ENCODE results near the gene AKR1B15. TPM values are rescaled to one million over a fixed set of nuclear protein-coding genes. Genes with fewer than 3 reads are reported as not detected.

The AKR1B15 gene
- total RNA-seq, 1 donor from 2014 or later = not detected

GRCh38 chr7:134618756-134619530 lies 70.0 kb downstream of the AKR1B15 start:
- no peaks in the 10 kb centered on the region for H3K9me3 ChIP-seq
- no peak for ATAC-seq
- intact Hi-C loops (cut with DNase I) = no loop called here

DNA sequence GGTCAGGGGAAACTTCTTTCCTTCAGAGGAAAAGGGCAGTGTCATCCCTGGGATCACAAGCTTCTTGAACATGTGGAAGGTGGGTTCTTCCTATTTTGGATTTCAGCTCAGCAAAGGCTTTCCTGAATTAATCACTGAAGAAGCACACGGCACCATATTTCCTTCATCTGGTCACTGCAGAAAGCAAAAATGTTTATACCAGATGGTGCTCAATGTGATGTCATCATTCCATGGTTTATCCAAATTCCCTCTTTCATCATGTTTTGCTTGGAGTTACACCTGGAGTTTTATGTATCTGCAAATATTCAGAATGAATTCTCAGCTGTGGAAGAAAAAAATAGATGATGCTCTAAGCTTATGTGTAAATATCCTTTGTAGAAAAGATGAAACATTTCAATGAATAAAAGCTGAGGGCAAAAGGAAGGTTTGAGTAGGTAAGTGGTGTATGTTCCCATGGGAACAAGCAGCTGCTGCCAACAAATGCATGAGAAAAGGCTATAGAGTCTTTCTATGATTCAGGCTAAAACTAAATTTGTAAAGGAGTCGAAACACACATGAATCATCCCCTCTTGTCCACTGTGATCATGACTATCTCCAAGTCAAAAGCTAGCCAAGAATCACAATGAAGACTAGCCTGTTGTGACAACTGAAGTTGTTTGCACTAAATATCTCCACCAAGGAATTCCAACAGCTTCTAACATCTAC lies 70.9 kb downstream of the AKR1B15 start:
- Histone ChIP-seq H3K27ac (no peak overlapping the region), H3K9me3 (no peaks in the 10 kb centered on the region), H3K27me3 (no peaks in the 10 kb centered on the region), H3K4me1 (no peaks in the 10 kb centered on the region), H3K4me3 (no peak overlapping the region), H3K36me3 (no peaks in the 10 kb centered on the region)
- intact Hi-C loops (cut with DNase I) = no loop called here
- TF ChIP-seq, protein P1, sequence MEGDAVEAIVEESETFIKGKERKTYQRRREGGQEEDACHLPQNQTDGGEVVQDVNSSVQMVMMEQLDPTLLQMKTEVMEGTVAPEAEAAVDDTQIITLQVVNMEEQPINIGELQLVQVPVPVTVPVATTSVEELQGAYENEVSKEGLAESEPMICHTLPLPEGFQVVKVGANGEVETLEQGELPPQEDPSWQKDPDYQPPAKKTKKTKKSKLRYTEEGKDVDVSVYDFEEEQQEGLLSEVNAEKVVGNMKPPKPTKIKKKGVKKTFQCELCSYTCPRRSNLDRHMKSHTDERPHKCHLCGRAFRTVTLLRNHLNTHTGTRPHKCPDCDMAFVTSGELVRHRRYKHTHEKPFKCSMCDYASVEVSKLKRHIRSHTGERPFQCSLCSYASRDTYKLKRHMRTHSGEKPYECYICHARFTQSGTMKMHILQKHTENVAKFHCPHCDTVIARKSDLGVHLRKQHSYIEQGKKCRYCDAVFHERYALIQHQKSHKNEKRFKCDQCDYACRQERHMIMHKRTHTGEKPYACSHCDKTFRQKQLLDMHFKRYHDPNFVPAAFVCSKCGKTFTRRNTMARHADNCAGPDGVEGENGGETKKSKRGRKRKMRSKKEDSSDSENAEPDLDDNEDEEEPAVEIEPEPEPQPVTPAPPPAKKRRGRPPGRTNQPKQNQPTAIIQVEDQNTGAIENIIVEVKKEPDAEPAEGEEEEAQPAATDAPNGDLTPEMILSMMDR (IDR thresholded peaks at IDR 0.05) = no peak
- ATAC-seq (no peak), DNase-seq (no peak)

More at GRCh38 chr7:134618756-134619530, 70.0 kb downstream of the AKR1B15 start:
- no peak overlapping the region for H3K27ac ChIP-seq
- H3K4me3 ChIP-seq = no peak overlapping the region
- H3K27me3 ChIP-seq = no peaks in the 10 kb centered on the region
- no peaks in the 10 kb centered on the region for H3K36me3 ChIP-seq
- no peak for DNase-seq
- TF ChIP-seq, protein P1 (IDR thresholded peaks at IDR 0.05) = no peak
- H3K4me1 ChIP-seq = no peaks in the 10 kb centered on the region

- Histone ChIP-seq H3K27me3 (peaks cover 11% of the 10 kb centered on the region), H3K4me1 (no peaks in the 10 kb centered on the region), H3K36me3 (no peaks in the 10 kb centered on the region), H3K4me3 (no peak overlapping the region), H3K9me3 (no peaks in the 10 kb centered on the region), H3K27ac (no peak overlapping the region)
- ATAC-seq = no peak
- intact Hi-C loops (cut with DNase I) = no loop called here
- DNase-seq = no peak
- TF ChIP-seq, protein P1 (IDR thresholded peaks at IDR 0.05) = no peak
These were observed 73.5 kb downstream of the AKR1B15 start for GRCh38 chr7:134622303-134622995.

DNA sequence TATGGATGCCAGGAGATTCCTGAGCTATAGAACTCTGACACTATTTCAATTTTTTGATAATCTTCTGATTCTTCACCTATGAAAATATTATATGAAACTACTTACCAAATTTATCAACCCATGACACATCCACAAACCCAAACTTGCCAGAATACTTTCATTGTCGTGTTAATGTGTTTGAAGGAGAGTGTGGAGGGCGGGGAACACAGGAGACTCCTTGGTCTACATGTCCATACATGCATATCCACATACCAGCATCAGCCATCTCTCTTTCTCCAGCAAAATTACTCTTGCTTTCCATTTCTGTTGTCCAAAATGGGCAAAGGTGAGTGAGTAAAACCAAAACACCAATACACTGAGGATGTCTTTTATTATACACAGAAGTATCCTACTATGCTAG lies 74.3 kb downstream of the AKR1B15 start:
- H3K27me3 ChIP-seq = peaks cover 11% of the 10 kb centered on the region
- no peak overlapping the region for H3K27ac ChIP-seq
- TF ChIP-seq, protein P1 (IDR thresholded peaks at IDR 0.05) = no peak
- ATAC-seq (no peak), DNase-seq (no peak)
- H3K4me3 ChIP-seq = no peak overlapping the region
- no peaks in the 10 kb centered on the region for H3K9me3 ChIP-seq
- H3K4me1 ChIP-seq = no peaks in the 10 kb centered on the region
- H3K36me3 ChIP-seq = no peaks in the 10 kb centered on the region
- intact Hi-C loops (cut with DNase I) = no loop called here

GRCh38 chr7:134625550-134625949 lies 76.6 kb downstream of the AKR1B15 start:
- H3K4me1 ChIP-seq = no peaks in the 10 kb centered on the region
- H3K27ac ChIP-seq = no peak overlapping the region
- no peak for DNase-seq
- H3K27me3 ChIP-seq = peaks cover 11% of the 10 kb centered on the region
- ATAC-seq = no peak
- no peaks in the 10 kb centered on the region for H3K9me3 ChIP-seq
- no peak overlapping the region for H3K4me3 ChIP-seq
- TF ChIP-seq, protein P1 (IDR thresholded peaks at IDR 0.05) = no peak
- intact Hi-C loops (cut with DNase I) = no loop called here
- H3K36me3 ChIP-seq = no peaks in the 10 kb centered on the region
